ENCODE data around the gene DNAH1. TPM values are rescaled to one million over a fixed set of nuclear protein-coding genes. Genes with fewer than 3 reads are reported as not detected.

Gene DNAH1
- total RNA-seq, 1 donor, result 8.7 TPM

DNA sequence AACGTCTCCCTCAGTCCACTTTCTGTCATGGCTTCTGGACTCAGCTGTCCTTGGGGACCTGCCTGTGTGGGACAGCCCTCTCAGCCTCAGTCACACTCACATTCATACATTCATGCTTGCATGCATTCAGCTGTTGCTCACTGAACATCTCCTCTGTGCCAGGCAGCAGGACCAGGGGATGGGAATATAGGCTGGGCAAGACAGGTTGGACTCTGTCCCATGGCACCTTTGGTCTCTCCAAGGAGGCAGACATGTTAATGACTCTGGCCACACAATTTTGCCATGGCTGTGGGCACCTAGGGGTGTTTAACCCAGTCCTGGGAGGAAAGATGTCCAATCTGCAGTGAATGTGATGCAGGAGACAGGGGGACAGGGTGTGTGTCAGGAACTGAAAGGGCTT lies 7.8 kb upstream of the DNAH1 start:
- Histone ChIP-seq H3K27ac (ENCODE audit: low read depth, low read length) (no peak overlapping the region), H2AFZ (ENCODE audit: low read length) (no peak overlapping the region), H3K4me3 (ENCODE audit: insufficient read depth, low read length) (no peak overlapping the region), H4K20me1 (ENCODE audit: insufficient read depth, low read length) (no peaks in the 10 kb centered on the region), H3K9me3 (ENCODE audit: low read depth, low read length) (no peaks in the 10 kb centered on the region), H3K4me1 (ENCODE audit: insufficient read depth, low read length) (peaks cover under 1% of the 10 kb centered on the region), H3K36me3 (ENCODE audit: insufficient read depth, low read length) (no peaks in the 10 kb centered on the region), H3K4me2 (ENCODE audit: insufficient read depth, low read length) (no peak overlapping the region), H3K27me3 (ENCODE audit: insufficient read depth, low read length) (no peaks in the 10 kb centered on the region), H3K79me2 (ENCODE audit: insufficient read depth, low read length) (no peaks in the 10 kb centered on the region)
- TF ChIP-seq, protein P1, sequence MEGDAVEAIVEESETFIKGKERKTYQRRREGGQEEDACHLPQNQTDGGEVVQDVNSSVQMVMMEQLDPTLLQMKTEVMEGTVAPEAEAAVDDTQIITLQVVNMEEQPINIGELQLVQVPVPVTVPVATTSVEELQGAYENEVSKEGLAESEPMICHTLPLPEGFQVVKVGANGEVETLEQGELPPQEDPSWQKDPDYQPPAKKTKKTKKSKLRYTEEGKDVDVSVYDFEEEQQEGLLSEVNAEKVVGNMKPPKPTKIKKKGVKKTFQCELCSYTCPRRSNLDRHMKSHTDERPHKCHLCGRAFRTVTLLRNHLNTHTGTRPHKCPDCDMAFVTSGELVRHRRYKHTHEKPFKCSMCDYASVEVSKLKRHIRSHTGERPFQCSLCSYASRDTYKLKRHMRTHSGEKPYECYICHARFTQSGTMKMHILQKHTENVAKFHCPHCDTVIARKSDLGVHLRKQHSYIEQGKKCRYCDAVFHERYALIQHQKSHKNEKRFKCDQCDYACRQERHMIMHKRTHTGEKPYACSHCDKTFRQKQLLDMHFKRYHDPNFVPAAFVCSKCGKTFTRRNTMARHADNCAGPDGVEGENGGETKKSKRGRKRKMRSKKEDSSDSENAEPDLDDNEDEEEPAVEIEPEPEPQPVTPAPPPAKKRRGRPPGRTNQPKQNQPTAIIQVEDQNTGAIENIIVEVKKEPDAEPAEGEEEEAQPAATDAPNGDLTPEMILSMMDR (IDR thresholded peaks at IDR 0.05; ENCODE audit: extremely low read depth, low read depth, low read length), result no peak
- no peak for DNase-seq (ENCODE audit: insufficient read length, low spot score, missing footprints)

DNA sequence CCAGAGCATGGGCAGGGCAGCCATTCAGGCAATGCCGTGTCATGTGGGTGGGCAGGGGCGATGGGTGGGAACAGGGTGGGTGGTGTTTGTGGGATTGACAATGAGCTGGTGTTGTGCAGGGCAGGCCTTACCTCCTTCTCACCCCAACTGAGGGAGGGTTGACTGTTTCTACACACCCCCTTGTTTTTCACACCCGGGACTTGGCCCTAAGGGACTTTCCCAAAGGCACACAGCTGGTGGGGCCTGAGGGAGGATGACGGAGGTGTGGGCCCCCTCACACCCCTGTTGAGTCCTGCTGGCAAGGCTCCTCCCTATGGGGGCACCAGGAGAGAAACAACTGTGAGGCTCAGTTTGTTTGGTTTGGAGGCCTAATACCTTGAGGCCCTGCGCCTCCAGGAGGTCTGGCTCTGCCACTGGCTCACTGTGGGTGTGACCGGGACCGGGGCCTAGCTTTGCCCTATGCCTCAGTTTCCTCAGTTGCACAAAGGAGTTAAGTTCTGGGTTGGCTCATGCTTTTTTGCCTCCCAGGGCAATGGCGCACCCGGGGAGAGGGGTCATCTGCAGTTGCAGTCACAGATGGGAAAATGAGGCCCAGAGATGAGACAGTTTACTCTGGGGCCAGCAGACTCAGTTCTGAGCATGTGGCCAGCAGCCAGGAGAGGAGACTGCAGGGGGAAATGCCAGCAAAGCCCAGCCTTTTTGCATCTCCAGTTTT lies 5.1 kb upstream of the DNAH1 start:
- Histone ChIP-seq H3K9me3 (ENCODE audit: low read depth, low read length) (no peaks in the 10 kb centered on the region), H3K4me2 (ENCODE audit: insufficient read depth, low read length) (no peak overlapping the region), H3K4me1 (ENCODE audit: insufficient read depth, low read length) (peaks cover 15% of the 10 kb centered on the region), H3K36me3 (ENCODE audit: insufficient read depth, low read length) (no peaks in the 10 kb centered on the region), H3K27me3 (ENCODE audit: insufficient read depth, low read length) (no peaks in the 10 kb centered on the region), H4K20me1 (ENCODE audit: insufficient read depth, low read length) (no peaks in the 10 kb centered on the region), H3K4me3 (ENCODE audit: insufficient read depth, low read length) (no peak overlapping the region), H3K27ac (ENCODE audit: low read depth, low read length) (no peak overlapping the region), H3K79me2 (ENCODE audit: insufficient read depth, low read length) (no peaks in the 10 kb centered on the region), H2AFZ (ENCODE audit: low read length) (no peak overlapping the region)
- no peak for DNase-seq (ENCODE audit: insufficient read length, low spot score, missing footprints)
- TF ChIP-seq, protein P1 (IDR thresholded peaks at IDR 0.05; ENCODE audit: extremely low read depth, low read depth, low read length), result no peak

GRCh38 chr3:52311576-52312119 lies 4.5 kb upstream of the DNAH1 start:
- no peaks in the 10 kb centered on the region for H3K36me3 ChIP-seq (ENCODE audit: insufficient read depth, low read length)
- H3K4me3 ChIP-seq (ENCODE audit: insufficient read depth, low read length), result no peak overlapping the region
- H3K27me3 ChIP-seq (ENCODE audit: insufficient read depth, low read length), result no peaks in the 10 kb centered on the region
- no peaks in the 10 kb centered on the region for H4K20me1 ChIP-seq (ENCODE audit: insufficient read depth, low read length)
- no peak overlapping the region for H2AFZ ChIP-seq (ENCODE audit: low read length)
- H3K9me3 ChIP-seq (ENCODE audit: low read depth, low read length), result no peaks in the 10 kb centered on the region
- no peak for DNase-seq (ENCODE audit: insufficient read length, low spot score, missing footprints)
- no peak overlapping the region for H3K27ac ChIP-seq (ENCODE audit: low read depth, low read length)
- peaks cover 15% of the 10 kb centered on the region for H3K4me1 ChIP-seq (ENCODE audit: insufficient read depth, low read length)
- H3K79me2 ChIP-seq (ENCODE audit: insufficient read depth, low read length), result no peaks in the 10 kb centered on the region
- TF ChIP-seq, protein P1 (IDR thresholded peaks at IDR 0.05; ENCODE audit: extremely low read depth, low read depth, low read length), result no peak
- no peak overlapping the region for H3K4me2 ChIP-seq (ENCODE audit: insufficient read depth, low read length)

DNA sequence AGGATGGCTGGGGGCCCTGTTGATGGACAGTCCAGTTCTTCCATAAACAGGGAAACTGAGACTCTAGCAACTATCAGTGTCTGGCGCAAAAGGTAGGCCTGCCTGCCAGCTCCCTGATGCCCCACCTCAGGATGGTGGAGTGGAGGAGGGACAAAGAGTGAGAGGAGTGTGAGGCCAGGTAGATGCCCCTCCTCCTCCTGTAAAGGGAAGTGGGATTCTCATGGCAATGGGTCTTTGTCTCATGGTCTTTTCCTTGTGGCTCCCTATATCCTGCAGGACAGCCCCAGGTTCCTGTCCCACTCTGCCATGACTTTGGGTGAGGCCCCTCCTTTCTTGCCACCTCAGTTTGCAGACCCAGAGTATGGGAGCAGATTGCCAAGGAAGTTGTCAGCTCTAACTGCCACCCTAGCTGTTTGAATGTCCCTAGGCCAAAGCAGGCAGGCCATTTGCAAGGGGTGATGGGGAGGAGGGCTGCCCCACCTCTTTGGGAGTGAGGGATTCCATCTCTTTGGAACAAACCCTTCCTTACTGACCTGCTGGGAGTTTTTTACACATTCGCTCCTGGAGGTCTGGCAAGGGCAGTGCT lies 2.8 kb upstream of the DNAH1 start:
- DNase-seq (ENCODE audit: insufficient read length, low spot score, missing footprints), result no peak
- H3K4me2 ChIP-seq (ENCODE audit: insufficient read depth, low read length), result no peak overlapping the region
- peak overlapping the region; percentile 10 for H2AFZ ChIP-seq (ENCODE audit: low read length)
- no peaks in the 10 kb centered on the region for H3K79me2 ChIP-seq (ENCODE audit: insufficient read depth, low read length)
- no peaks in the 10 kb centered on the region for H3K9me3 ChIP-seq (ENCODE audit: low read depth, low read length)
- H3K27ac ChIP-seq (ENCODE audit: low read depth, low read length), result no peak overlapping the region
- H4K20me1 ChIP-seq (ENCODE audit: insufficient read depth, low read length), result no peaks in the 10 kb centered on the region
- TF ChIP-seq, protein P1 (IDR thresholded peaks at IDR 0.05; ENCODE audit: extremely low read depth, low read depth, low read length), result no peak
- no peaks in the 10 kb centered on the region for H3K36me3 ChIP-seq (ENCODE audit: insufficient read depth, low read length)
- no peak overlapping the region for H3K4me3 ChIP-seq (ENCODE audit: insufficient read depth, low read length)
- H3K4me1 ChIP-seq (ENCODE audit: insufficient read depth, low read length), result peaks cover 21% of the 10 kb centered on the region
- H3K27me3 ChIP-seq (ENCODE audit: insufficient read depth, low read length), result peaks cover 2% of the 10 kb centered on the region
